ENCODE data around the gene SNAPC3. TPM values are rescaled to one million over a fixed set of nuclear protein-coding genes. Genes with fewer than 3 reads are reported as not detected.

Gene SNAPC3
- polyA plus RNA-seq, 2 of the 4 experiments (the other 2 are of a cell fraction) = 28.9 to 35.1 TPM

- TF ChIP-seq PBX3 (IDR thresholded peaks at IDR 0.05) = no peak
- TF ChIP-seq NR3C1 (IDR thresholded peaks at IDR 0.05) = no peak
- no peak for TF ChIP-seq CHD4 (IDR thresholded peaks at IDR 0.05; ENCODE audit: borderline replicate concordance)
Measured at GRCh38 chr9:15373881-15374280, 48.8 kb upstream of the SNAPC3 start (continued).

DNA sequence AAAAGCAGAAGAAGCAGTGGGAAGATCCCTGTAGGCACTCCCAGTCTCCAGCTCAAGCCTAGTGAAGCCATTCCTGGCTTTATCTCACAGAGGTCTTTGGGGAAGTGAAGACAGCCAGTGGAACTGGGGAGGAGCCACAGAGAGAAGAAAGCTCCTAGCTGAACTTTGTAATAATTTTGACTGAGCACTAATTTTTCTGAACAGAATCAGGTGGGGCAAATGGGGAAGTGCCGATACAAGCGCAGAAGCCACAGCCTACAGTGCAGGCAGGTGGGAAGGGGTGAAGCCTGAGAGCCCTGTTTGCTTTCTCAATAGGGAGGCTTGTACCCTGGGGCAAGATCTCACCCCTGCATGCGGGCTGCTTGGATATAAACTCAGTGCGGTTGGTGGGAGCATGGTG, 48.4 kb upstream of the SNAPC3 start:
- ATAC-seq (no peak), DNase-seq (ENCODE audit: low read depth in 1 of 2, low spot score in 1 of 2) (no peak), FAIRE-seq (no peak)
- 90% methylated on average over 4 of the region's 4 CpGs for WGBS (ENCODE audit: missing lambda C conversion rate)
- Histone ChIP-seq H3K27ac (no peak overlapping the region), H3K4me1 (peaks cover 3% of the 10 kb centered on the region; the same call in 2 of the 3 replicates), H3K9me3 (no peaks in the 10 kb centered on the region), H3K4me2 (no peak overlapping the region), H3K4me3 (no peak overlapping the region)
- ChIA-PET POLR2A (no interaction called here), CTCF (interaction anchor here (0.7 kb wide), 1 partner anchor 100 kb away, joined by 3 read pairs; no protein-coding TSS in a partner anchor)
- TF ChIP-seq USF2 (IDR thresholded peaks at IDR 0.05) (no peak), RAD21 (conservative IDR thresholded peaks at IDR 0.05 in 1 of 2, IDR thresholded peaks at IDR 0.05 in 1 of 2) (no peak), HDAC2 (IDR thresholded peaks at IDR 0.05) (no peak)

GRCh38 chr9:15374825-15375224, 47.9 kb upstream of the SNAPC3 start:
- ATAC-seq = no peak
- CTCF ChIA-PET = interaction anchor here (1.2 kb wide), 1 partner anchor 78 kb away, joined by 3 read pairs; no protein-coding TSS in a partner anchor

GRCh38 chr9:15377625-15378540, 44.8 kb upstream of the SNAPC3 start:
- no peak overlapping the region for H3K4me3 ChIP-seq
- CTCF ChIA-PET = interaction anchor here (0.9 to 1.3 kb wide), 2 partner anchors 23 to 27 kb away, joined by 3 read pairs; no protein-coding TSS in a partner anchor
- TF ChIP-seq ELK1 (IDR thresholded peaks at IDR 0.05; ENCODE audit: low read depth, low read length) (no peak), FOSB (CRISPR knock-in tag; IDR thresholded peaks at IDR 0.05) (no peak), GATA3 (IDR thresholded peaks at IDR 0.05; ENCODE audit: borderline replicate concordance) (no peak), ZNF302 (CRISPR knock-in tag; IDR thresholded peaks at IDR 0.05) (no peak)
- ATAC-seq (no peak), DNase-seq (ENCODE audit: low read depth in 1 of 2, low spot score in 1 of 2) (no peak), FAIRE-seq (no peak)
- H3K4me2 ChIP-seq = no peak overlapping the region
- H3K4me1 ChIP-seq = peaks cover 3% of the 10 kb centered on the region; the same call in 2 of the 3 replicates
- whole genome bisulfite sequencing (ENCODE audit: missing lambda C conversion rate) = 84% methylated on average over 4 of the region's 4 CpGs
- no peak overlapping the region for H3K27ac ChIP-seq
- POLR2A ChIA-PET = no interaction called here
- no peaks in the 10 kb centered on the region for H3K9me3 ChIP-seq

More at GRCh38 chr9:15374825-15375224, 47.9 kb upstream of the SNAPC3 start:
- Histone ChIP-seq H3K4me3 (no peak overlapping the region), H3K9me3 (no peaks in the 10 kb centered on the region), H3K4me1 (peaks cover 3% of the 10 kb centered on the region; the same call in 2 of the 3 replicates), H3K4me2 (no peak overlapping the region), H3K27ac (no peak overlapping the region)
- TF ChIP-seq NFE2L2 (conservative IDR thresholded peaks at IDR 0.05; ENCODE audit: low read length) (no peak), EHMT2 (IDR thresholded peaks at IDR 0.05; ENCODE audit: low read depth) (no peak), HEYL (CRISPR knock-in tag; IDR thresholded peaks at IDR 0.05) (no peak), HOXA7 (CRISPR knock-in tag; IDR thresholded peaks at IDR 0.05) (no peak), BCL3 (IDR thresholded peaks at IDR 0.05) (no peak), PBX3 (IDR thresholded peaks at IDR 0.05) (no peak), CHD4 (IDR thresholded peaks at IDR 0.05; ENCODE audit: borderline replicate concordance) (no peak), RARB (CRISPR knock-in tag; IDR thresholded peaks at IDR 0.05) (no peak)
- DNase-seq (ENCODE audit: low read depth in 1 of 2, low spot score in 1 of 2) = no peak
- 53% methylated on average over 3 of the region's 3 CpGs for WGBS (ENCODE audit: missing lambda C conversion rate)
- FAIRE-seq = no peak
- POLR2A ChIA-PET = no interaction called here
